Measurements from ENCODE around the gene FSCN2. TPM values are rescaled to one million over a fixed set of nuclear protein-coding genes. Genes with fewer than 3 reads are reported as not detected.

FSCN2 gene
- total RNA-seq, 1 donor from 2014 or later, result 3.3 TPM

- Histone ChIP-seq H3K36me3 (peaks cover 78% of the 10 kb centered on the region), H3K27ac (no peak overlapping the region), H3K9me3 (no peaks in the 10 kb centered on the region), H3K4me1 (peaks cover 13% of the 10 kb centered on the region), H3K4me3 (no peak overlapping the region), H3K27me3 (ENCODE audit: low read depth) (no peaks in the 10 kb centered on the region)
- no peak for TF ChIP-seq CTCF (IDR thresholded peaks at IDR 0.05)
- ATAC-seq (no peak), DNase-seq (no peak)
- intact Hi-C loops (cut with DNase I), result no loop called here
Measured at GRCh38 chr17:81546906-81547613, 18.9 kb downstream of the FSCN2 start.

GRCh38 chr17:81547614-81547982, 19.4 kb downstream of the FSCN2 start:
- Histone ChIP-seq H3K4me3 (no peak overlapping the region), H3K27me3 (ENCODE audit: low read depth) (no peaks in the 10 kb centered on the region), H3K36me3 (peaks cover 75% of the 10 kb centered on the region), H3K4me1 (peaks cover 13% of the 10 kb centered on the region), H3K9me3 (no peaks in the 10 kb centered on the region), H3K27ac (no peak overlapping the region)
- ATAC-seq (no peak), DNase-seq (no peak)
- no peak for TF ChIP-seq CTCF (IDR thresholded peaks at IDR 0.05)
- intact Hi-C loops (cut with DNase I), result no loop called here

GRCh38 chr17:81549031-81549557, 20.9 kb downstream of the FSCN2 start:
- no peak for DNase-seq
- intact Hi-C loops (cut with DNase I), result no loop called here
- ATAC-seq, result no peak
- Histone ChIP-seq H3K4me3 (no peak overlapping the region), H3K4me1 (peaks cover 26% of the 10 kb centered on the region), H3K27me3 (ENCODE audit: low read depth) (no peaks in the 10 kb centered on the region), H3K36me3 (peaks cover 61% of the 10 kb centered on the region), H3K9me3 (no peaks in the 10 kb centered on the region), H3K27ac (no peak overlapping the region)
- no peak for TF ChIP-seq CTCF (IDR thresholded peaks at IDR 0.05)

- H3K9me3 ChIP-seq, result no peaks in the 10 kb centered on the region
- peaks cover 28% of the 10 kb centered on the region for H3K4me1 ChIP-seq
- ATAC-seq (no peak), DNase-seq (no peak)
- no peak overlapping the region for H3K27ac ChIP-seq
- intact Hi-C loops (cut with DNase I), result no loop called here
- H3K36me3 ChIP-seq, result peaks cover 54% of the 10 kb centered on the region
- no peak for TF ChIP-seq CTCF (IDR thresholded peaks at IDR 0.05)
- H3K4me3 ChIP-seq, result no peak overlapping the region
- no peaks in the 10 kb centered on the region for H3K27me3 ChIP-seq (ENCODE audit: low read depth)
Measured at GRCh38 chr17:81549826-81550225, 21.6 kb downstream of the FSCN2 start.

GRCh38 chr17:81550285-81550684, 22.1 kb downstream of the FSCN2 start:
- ATAC-seq, result no peak
- no peak for DNase-seq
- Histone ChIP-seq H3K9me3 (no peaks in the 10 kb centered on the region), H3K27ac (no peak overlapping the region), H3K27me3 (ENCODE audit: low read depth) (no peaks in the 10 kb centered on the region), H3K4me3 (no peak overlapping the region), H3K36me3 (peaks cover 49% of the 10 kb centered on the region), H3K4me1 (peaks cover 28% of the 10 kb centered on the region)
- TF ChIP-seq CTCF (IDR thresholded peaks at IDR 0.05), result no peak
- intact Hi-C loops (cut with DNase I), result no loop called here
